HCT116 (cell line): ENCODE data around the gene RTN4RL1. TPM values are rescaled to one million over a fixed set of nuclear protein-coding genes. Genes with fewer than 3 reads are reported as not detected.

ENCODE experiments used
- ATAC-seq: fragments of 200-7000 bp; cut with Tn5 transposase; 2 replicates; pipeline ENCODE4 v1.9.1; 2020; ENCODE audit warnings: mild to moderate bottlenecking, moderate library complexity
- BruUV-seq: library from RNA; stranded (reverse); fragments of 400-500 nt; replicated peaks from 2 replicates; lab custom pipeline; 2021; lab: Mats Ljungman, UMichigan
- CTCF ChIA-PET: fragments of 300-600 bp; sonication (Branson Sonifier 250); formaldehyde crosslinking; loops from one replicate; lab custom pipeline; 2021; ENCODE audit warnings: antibody characterized with exemption; lab: Charles Lee
- POLR2A ChIA-PET: fragments of 300-600, 350-600 bp; sonication (Branson Sonifier 250); formaldehyde crosslinking; loops from one replicate; lab custom pipeline; 2021; ENCODE audit warnings: antibody characterized with exemption; lab: Charles Lee
- RAD21 ChIA-PET, 2 experiments: fragments of 300-600 bp; sonication (Branson Sonifier 250); formaldehyde crosslinking; loops; one replicate each; lab custom pipeline; 2023; ENCODE audit warnings: low total read pairs in 2 of 2; ENCODE audit not compliant: uncharacterized antibody in 2 of 2, unreplicated experiment in 2 of 2, low non-redundant PET in 1 of 2; lab: Charles Lee
- DNase-seq: peaks from one replicate; pipeline ENCODE4 v3.0.0-alpha.2; 2010; ENCODE audit warnings: low read depth, low spot score
- H2AFZ ChIP-seq: fragments of 200-600 bp; shearing (Covaris generic), sonication (generic); 2 replicates; pipeline ENCODE4 v1.6.1; 2017; ENCODE audit warnings: low read depth, mixed run types, mixed read lengths, antibody characterized with exemption, low read length; ENCODE audit not compliant: poor library complexity, severe bottlenecking
- H3K27ac ChIP-seq: 2 replicates; pipeline ENCODE4 v1.5.1; 2012; ENCODE audit warnings: low read depth, low read length
- H3K27me3 ChIP-seq: fragments of 200-600 bp; sonication (generic); 2 replicates; pipeline ENCODE4 v1.6.1; 2016; ENCODE audit warnings: mixed run types, low read length, mixed read lengths; ENCODE audit not compliant: insufficient read depth
- H3K36me3 ChIP-seq, 2 experiments: fragments of 200-500 bp in 1 of 2; fragments of 200-600 bp in 1 of 2; sonication (Bioruptor generic) in 1 of 2; sonication (generic) in 1 of 2; 2 replicates each; pipeline versions ENCODE4 v1.5.1 to v1.6.1; 2014 to 2016; ENCODE audit warnings: low read length in 2 of 2, inconsistent platforms in 1 of 2, mixed read lengths in 1 of 2, mixed run types in 1 of 2; ENCODE audit not compliant: insufficient read depth in 2 of 2, control insufficient read depth in 1 of 2
- H3K4me1 ChIP-seq, 2 experiments: fragments of 200-600 bp in 1 of 2; sonication (generic) in 1 of 2; 2 replicates each; pipeline versions ENCODE4 v1.5.1 to v1.6.1; 2012 to 2017; ENCODE audit warnings: low read length in 2 of 2, inconsistent platforms in 1 of 2, mild to moderate bottlenecking in 1 of 2, mixed read lengths in 1 of 2, mixed run types in 1 of 2, moderate library complexity in 1 of 2; ENCODE audit not compliant: insufficient read depth in 2 of 2, control insufficient read depth in 1 of 2
- H3K4me2 ChIP-seq: fragments of 200-600 bp; sonication (generic); 2 replicates; pipeline ENCODE4 v1.6.1; 2017; ENCODE audit warnings: mixed run types, low read length, mixed read lengths
- H3K4me3 ChIP-seq, 2 experiments: fragments of 200-600 bp in 1 of 2; sonication (generic) in 1 of 2; replicated peaks in 1 of 2; 2 replicates each; pipeline ENCODE4 v1.5.1; 2011 to 2016; ENCODE audit warnings: low read length in 2 of 2, control low read depth in 1 of 2, low read depth in 1 of 2, mild to moderate bottlenecking in 1 of 2, mixed read lengths in 1 of 2, mixed run types in 1 of 2
- H3K79me2 ChIP-seq: fragments of 200-600 bp; sonication (generic); 2 replicates; pipeline ENCODE4 v1.6.1; 2017; ENCODE audit warnings: mild to moderate bottlenecking, mixed run types, low read length, moderate library complexity, mixed read lengths; ENCODE audit not compliant: insufficient read depth
- H3K9ac ChIP-seq: fragments of 200-600 bp; sonication (generic); 2 replicates; pipeline ENCODE4 v1.6.1; 2016; ENCODE audit warnings: low read length, mixed read lengths
- H3K9me2 ChIP-seq: fragments of 200-600 bp; sonication (generic), shearing (Covaris generic); 2 replicates; pipeline ENCODE4 v1.6.1; 2017; ENCODE audit warnings: mixed run types, mild to moderate bottlenecking, moderate library complexity; ENCODE audit not compliant: insufficient read depth
- H3K9me3 ChIP-seq, 2 experiments: fragments of 200-500 bp in 1 of 2; fragments of 200-600 bp in 1 of 2; sonication (Bioruptor generic) in 1 of 2; sonication (generic) in 1 of 2; 2 replicates each; pipeline ENCODE4 v1.6.1; 2014 to 2017; ENCODE audit warnings: low read length in 2 of 2, mixed read lengths in 2 of 2, inconsistent platforms in 1 of 2, low read depth in 1 of 2, mild to moderate bottlenecking in 1 of 2, mixed run types in 1 of 2, moderate library complexity in 1 of 2; ENCODE audit not compliant: control insufficient read depth in 1 of 2, insufficient read depth in 1 of 2
- H4K20me1 ChIP-seq: fragments of 200-600 bp; sonication (generic), shearing (Covaris generic); 2 replicates; pipeline ENCODE4 v1.6.1; 2017; ENCODE audit warnings: mixed run types, mild to moderate bottlenecking, moderate library complexity; ENCODE audit not compliant: insufficient read depth
- CBX3 ChIP-seq: IDR thresholded peaks from 2 replicates; pipeline ENCODE4 v1.6.1; 2012; ENCODE audit warnings: low read depth
- CEBPB ChIP-seq: IDR thresholded peaks from 2 replicates; pipeline ENCODE4 v1.6.1; 2012; ENCODE audit warnings: low read depth
- CTCF ChIP-seq, 3 experiments: fragments of 200-600 bp in 1 of 3; sonication (generic) in 1 of 3; IDR thresholded peaks in 2 of 3; conservative IDR thresholded peaks in 1 of 3; 2 replicates each; pipeline ENCODE4 v1.5.1; 2012 to 2017; ENCODE audit warnings: low read depth in 2 of 3, low read length in 2 of 3, antibody characterized with exemption in 1 of 3, borderline replicate concordance in 1 of 3, control low read depth in 1 of 3, mild to moderate bottlenecking in 1 of 3, mixed read lengths in 1 of 3, mixed run types in 1 of 3, moderate library complexity in 1 of 3; ENCODE audit not compliant: insufficient read depth in 1 of 3
- EGR1 ChIP-seq: IDR thresholded peaks from 2 replicates; pipeline ENCODE4 v1.6.1; 2012; ENCODE audit warnings: low read depth
- EZH2 ChIP-seq: fragments of 200-600 bp; sonication (generic); IDR thresholded peaks from 2 replicates; pipeline ENCODE4 v1.6.1; 2017; ENCODE audit warnings: antibody characterized with exemption, mixed run types
- EZH2phosphoT487 ChIP-seq: fragments of 200-600 bp; IDR thresholded peaks from 2 replicates; pipeline ENCODE4 v1.6.1; 2018; ENCODE audit warnings: antibody characterized with exemption, borderline replicate concordance
- FOSL1 ChIP-seq: IDR thresholded peaks from 2 replicates; pipeline ENCODE4 v1.6.1; 2012; ENCODE audit warnings: low read depth
- JUND ChIP-seq: IDR thresholded peaks from 2 replicates; pipeline ENCODE4 v1.6.1; 2012
- MAX ChIP-seq: IDR thresholded peaks from 2 replicates; pipeline ENCODE4 v1.6.1; 2012
- POLR2AphosphoS5 ChIP-seq: IDR thresholded peaks from 2 replicates; pipeline ENCODE4 v1.6.1; 2011; ENCODE audit warnings: mild to moderate bottlenecking, low read depth, low read length, moderate library complexity
- SRF ChIP-seq: IDR thresholded peaks from 2 replicates; pipeline ENCODE4 v1.6.1; 2012; ENCODE audit warnings: low read depth
- YY1 ChIP-seq: IDR thresholded peaks from 2 replicates; pipeline ENCODE4 v1.6.1; 2011; ENCODE audit warnings: low read length, low read depth, moderate library complexity, mild to moderate bottlenecking; ENCODE audit not compliant: insufficient replicate concordance; ENCODE audit errors: extremely low read depth
- ZBTB33 ChIP-seq: IDR thresholded peaks from 2 replicates; pipeline ENCODE4 v1.6.1; 2011; ENCODE audit warnings: mild to moderate bottlenecking, low read length, moderate library complexity; ENCODE audit not compliant: insufficient replicate concordance; ENCODE audit errors: extremely low read depth
- ZFX ChIP-seq: fragments of 450-650 bp; IDR thresholded peaks from 2 replicates; pipeline ENCODE4 v1.6.1; 2017
- intact Hi-C: fragments of 100-400 bp; cut with micrococcal nuclease; formaldehyde crosslinking; loops from 2 replicates; pipeline ENCODE4 v1.10.0; 2022
- total RNA-seq: library from RNA; stranded (reverse); gene quantifications from one replicate; pipeline ENCODE4 v1.2.1, GENCODE V29; 2021; ENCODE audit not compliant: unreplicated experiment

Gene RTN4RL1
- total RNA-seq, 1 experiment from 2014 or later, result 3.7 TPM

GRCh38 chr17:1898332-1898731 is 126.8 kb downstream of the RTN4RL1 start:
- Histone ChIP-seq H3K4me3 (no peak overlapping the region), H3K9ac (no peak overlapping the region), H3K79me2 (no peaks in the 10 kb centered on the region), H3K4me2 (no peak overlapping the region), H4K20me1 (no peaks in the 10 kb centered on the region), H3K36me3 (peaks cover 39 to 42% of the 10 kb centered on the region in 2 experiments; a peak in 3 of 4 replicates), H3K27ac (no peak overlapping the region), H3K4me1 (no peaks in the 10 kb centered on the region), H3K9me2 (no peaks in the 10 kb centered on the region), H3K27me3 (no peaks in the 10 kb centered on the region), H2AFZ (no peak overlapping the region), H3K9me3 (no peaks in the 10 kb centered on the region)
- ChIA-PET CTCF (no interaction called here), RAD21 (no interaction called here), POLR2A (no interaction called here)
- ATAC-seq, result no peak
- TF ChIP-seq JUND (no peak), EZH2phosphoT487 (no peak), EGR1 (no peak), CEBPB (no peak), YY1 (no peak), MAX (no peak), SRF (no peak), POLR2AphosphoS5 (no peak), CBX3 (no peak), CTCF (IDR thresholded peaks at IDR 0.05 in 2 of 3, conservative IDR thresholded peaks at IDR 0.05 in 1 of 3; ENCODE audit: borderline replicate concordance in 1 of 3, insufficient read depth in 1 of 3, low read depth in 2 of 3, low read length in 2 of 3) (no peak), FOSL1 (no peak), EZH2 (no peak), ZBTB33 (no peak), ZFX (no peak)
- BruUV-seq, result no TSS peak
- intact Hi-C loops, result no loop called here
- DNase-seq, result no peak
